GM12892 (cell line): ENCODE measurements around the gene MAPK6. TPM values are rescaled to one million over a fixed set of nuclear protein-coding genes. Genes with fewer than 3 reads are reported as not detected.
"Not testable (repeated sequence)": the region's sequence is repeated elsewhere in the genome, so short reads cannot be mapped to it uniquely, and the experiment has no call there.

Source experiments
- DNase-seq: peaks from one replicate; pipeline ENCODE4 v3.0.0; 2011; ENCODE audit not compliant: insufficient read length
- FAIRE-seq: peaks from 2 replicates; lab custom pipeline; 2011; peaks lifted over from hg19 to GRCh38; lab: Jason Lieb, UNC
- POLR2A ChIP-seq: IDR thresholded peaks from 2 replicates; pipeline ENCODE4 v1.6.1; 2011; ENCODE audit warnings: low read depth, low read length, control low read depth
- POLR2AphosphoS5 ChIP-seq: IDR thresholded peaks from 2 replicates; pipeline ENCODE4 v1.6.1; 2011; ENCODE audit warnings: low read depth, low read length, control low read depth
- TAF1 ChIP-seq: IDR thresholded peaks from 2 replicates; pipeline ENCODE4 v1.6.1; 2011; ENCODE audit warnings: low read depth, mild to moderate bottlenecking, control low read depth, low read length, borderline replicate concordance
- polyA plus RNA-seq: library from polyadenylated mRNA; unstranded; fragments of >200 nt; gene quantifications from one replicate; pipeline ENCODE4 v1.2.1, GENCODE V29; 2012; ENCODE audit warnings: missing spikeins, inconsistent platforms; ENCODE audit not compliant: missing spikeins

The MAPK6 gene
- polyA plus RNA-seq = 48.3 TPM

- peak; percentile 97 for TF ChIP-seq TAF1
- TF ChIP-seq POLR2A = peak; percentile 85
- TF ChIP-seq POLR2AphosphoS5 = peak; percentile 86
- DNase-seq (peak; percentile 95), FAIRE-seq (peak; percentile 78)
Measured at GRCh38 chr15:52018693-52019393, at the start of gene MAPK6. Gene MAPK6 (plus strand): TSS chr15:52019219. CDS start chr15:52046461, 27,242 bp downstream.

GRCh38 chr15:51969728-51970127 is 49.3 kb upstream of the MAPK6 start:
- TF ChIP-seq TAF1 = no peak
- no peak for TF ChIP-seq POLR2AphosphoS5
- TF ChIP-seq POLR2A = no peak
- FAIRE-seq = no peak
- no peak for DNase-seq

GRCh38 chr15:51970132-51970817 is 48.7 kb upstream of the MAPK6 start:
- DNase-seq = no peak
- FAIRE-seq = no peak
- TF ChIP-seq POLR2A (no peak), TAF1 (no peak), POLR2AphosphoS5 (no peak)

GRCh38 chr15:51971032-51971374 is 48.0 kb upstream of the MAPK6 start:
- FAIRE-seq = peak; percentile 24
- DNase-seq = no peak
- TF ChIP-seq POLR2A (no peak), TAF1 (no peak), POLR2AphosphoS5 (no peak)

- peak; percentile 89 for DNase-seq
- peak; percentile 94 for FAIRE-seq
- peak; percentile 90 for TF ChIP-seq POLR2A
- TF ChIP-seq POLR2AphosphoS5 = peak; percentile 88
- TF ChIP-seq TAF1 = no peak
Measured at GRCh38 chr15:51971375-51972133, 47.5 kb upstream of the MAPK6 start, which contains the start of gene LEO1. Gene LEO1 (minus strand): TSS chr15:51971778. CDS start chr15:51971745, 33 bp downstream.

GRCh38 chr15:51973220-51973619 is 45.8 kb upstream of the MAPK6 start:
- no peak for FAIRE-seq
- no peak for DNase-seq
- TF ChIP-seq POLR2AphosphoS5 (no peak), TAF1 (no peak), POLR2A (no peak)

- TF ChIP-seq POLR2A (no peak), POLR2AphosphoS5 (no peak), TAF1 (no peak)
- FAIRE-seq = no peak
Measured at GRCh38 chr15:51973775-51974174, 45.2 kb upstream of the MAPK6 start.

GRCh38 chr15:51982013-51982769 is 36.8 kb upstream of the MAPK6 start:
- peak; percentile 95 for FAIRE-seq
- peak; percentile 43 for DNase-seq

More at GRCh38 chr15:51973775-51974174, 45.2 kb upstream of the MAPK6 start:
- no peak for DNase-seq

GRCh38 chr15:51982770-51983103 is 36.3 kb upstream of the MAPK6 start:
- FAIRE-seq (no peak), DNase-seq (no peak)

More at GRCh38 chr15:51982013-51982769, 36.8 kb upstream of the MAPK6 start:
- TF ChIP-seq POLR2A = peak; percentile 46; the same call in 1 of the 2 replicates
- TF ChIP-seq POLR2AphosphoS5 = no peak
- TF ChIP-seq TAF1 = no peak

GRCh38 chr15:51991141-51991540 is 27.9 kb upstream of the MAPK6 start:
- DNase-seq (no peak), FAIRE-seq (no peak)
- no peak for TF ChIP-seq POLR2AphosphoS5
- no peak for TF ChIP-seq POLR2A
- TF ChIP-seq TAF1 = no peak

More at GRCh38 chr15:51982770-51983103, 36.3 kb upstream of the MAPK6 start:
- TF ChIP-seq POLR2A = no peak
- TF ChIP-seq TAF1 = no peak
- no peak for TF ChIP-seq POLR2AphosphoS5

- TF ChIP-seq TAF1 (no peak), POLR2AphosphoS5 (no peak), POLR2A (no peak)
- no peak for DNase-seq
- FAIRE-seq = no peak
Measured at GRCh38 chr15:51992953-51993352, 26.1 kb upstream of the MAPK6 start.

GRCh38 chr15:52002351-52002750 is 16.7 kb upstream of the MAPK6 start:
- DNase-seq = no peak
- no peak for FAIRE-seq
- TF ChIP-seq POLR2AphosphoS5 (no peak), POLR2A (no peak), TAF1 (no peak)

GRCh38 chr15:52003089-52003488 is 15.9 kb upstream of the MAPK6 start:
- not testable (repeated sequence) for FAIRE-seq

More at GRCh38 chr15:52003089-52003488, 15.9 kb upstream of the MAPK6 start:
- DNase-seq = not testable (repeated sequence)
